Stimulated activated CD8-positive, alpha-beta memory T cell treated with anti-CD3 and anti-CD28 coated beads, Interleukin-12 subunit alpha, Interleukin-12 subunit beta, amount 100 ng/mL, for 24 hours (primary cell): ENCODE data around the gene ZDHHC24.

Source experiments
- DNase-seq: peaks from one replicate; pipeline ENCODE4 v3.0.0-alpha.2; 2020; ENCODE audit errors: extremely low read depth

The ZDHHC24 gene

GRCh38 chr11:66473608-66474515, 72.0 kb downstream of the ZDHHC24 start:
- no peak for DNase-seq

GRCh38 chr11:66473167-66473566, 72.7 kb downstream of the ZDHHC24 start:
- no peak for DNase-seq

- DNase-seq, result no peak
These were observed 73.8 kb downstream of the ZDHHC24 start for GRCh38 chr11:66472054-66472453.

GRCh38 chr11:66471142-66471541, 74.7 kb downstream of the ZDHHC24 start:
- DNase-seq, result no peak
